ENCODE results near the gene SRRM4. TPM values are rescaled to one million over a fixed set of nuclear protein-coding genes. Genes with fewer than 3 reads are reported as not detected.
A peak's percentile ranks its signal among the peaks of the same experiment; 100 is the strongest.

The SRRM4 gene
- total RNA-seq, 4 donors from 2014 or later = 0.04 to 0.05 TPM; not detected in 2

DNA sequence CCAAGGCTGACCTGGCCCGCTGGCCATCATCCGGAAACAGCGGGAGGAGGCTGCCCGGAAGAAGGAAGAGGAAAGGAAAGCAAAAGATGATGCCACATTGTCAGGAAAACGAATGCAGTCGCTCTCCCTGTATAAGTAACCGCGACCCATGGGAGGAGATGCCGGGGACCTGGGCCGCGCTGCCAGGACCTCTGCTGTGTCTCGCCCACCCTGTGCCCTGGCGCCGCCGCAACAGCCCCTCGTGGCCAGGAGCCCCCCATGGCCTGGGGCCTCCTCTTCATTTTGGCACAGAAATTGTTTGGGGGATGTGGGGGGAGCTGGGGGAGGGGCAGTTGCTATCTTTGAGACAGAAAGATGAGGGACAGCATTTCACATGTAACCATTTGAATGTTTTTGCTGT lies 213.9 kb downstream of the SRRM4 start:
- H3K27me3 ChIP-seq = no peaks in the 10 kb centered on the region
- TF ChIP-seq, protein P1, sequence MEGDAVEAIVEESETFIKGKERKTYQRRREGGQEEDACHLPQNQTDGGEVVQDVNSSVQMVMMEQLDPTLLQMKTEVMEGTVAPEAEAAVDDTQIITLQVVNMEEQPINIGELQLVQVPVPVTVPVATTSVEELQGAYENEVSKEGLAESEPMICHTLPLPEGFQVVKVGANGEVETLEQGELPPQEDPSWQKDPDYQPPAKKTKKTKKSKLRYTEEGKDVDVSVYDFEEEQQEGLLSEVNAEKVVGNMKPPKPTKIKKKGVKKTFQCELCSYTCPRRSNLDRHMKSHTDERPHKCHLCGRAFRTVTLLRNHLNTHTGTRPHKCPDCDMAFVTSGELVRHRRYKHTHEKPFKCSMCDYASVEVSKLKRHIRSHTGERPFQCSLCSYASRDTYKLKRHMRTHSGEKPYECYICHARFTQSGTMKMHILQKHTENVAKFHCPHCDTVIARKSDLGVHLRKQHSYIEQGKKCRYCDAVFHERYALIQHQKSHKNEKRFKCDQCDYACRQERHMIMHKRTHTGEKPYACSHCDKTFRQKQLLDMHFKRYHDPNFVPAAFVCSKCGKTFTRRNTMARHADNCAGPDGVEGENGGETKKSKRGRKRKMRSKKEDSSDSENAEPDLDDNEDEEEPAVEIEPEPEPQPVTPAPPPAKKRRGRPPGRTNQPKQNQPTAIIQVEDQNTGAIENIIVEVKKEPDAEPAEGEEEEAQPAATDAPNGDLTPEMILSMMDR (IDR thresholded peaks at IDR 0.05 in 4 of 5, conservative IDR thresholded peaks at IDR 0.05 in 1 of 5) = no peak
- no peak for TF ChIP-seq POLR2A (IDR thresholded peaks at IDR 0.05)
- H3K36me3 ChIP-seq = peaks cover 2 to 57% of the 10 kb centered on the region in 2 donors
- no peak for DNase-seq
- in situ Hi-C loops (cut with MboI; ENCODE audit: low sequenced_read_pairs in 4 of 4) (no loop called here), intact Hi-C loops (cut with DNase I; ENCODE audit: low total_unique reads) (no loop called here)
- H3K4me1 ChIP-seq = no peaks in the 10 kb centered on the region
- peak overlapping the region in 3 of 4 donors; percentile 25 to 72 (median 65) for H3K27ac ChIP-seq
- ATAC-seq = no peak
- H3K4me3 ChIP-seq = no peak overlapping the region
- H3K9me3 ChIP-seq = no peaks in the 10 kb centered on the region

DNA sequence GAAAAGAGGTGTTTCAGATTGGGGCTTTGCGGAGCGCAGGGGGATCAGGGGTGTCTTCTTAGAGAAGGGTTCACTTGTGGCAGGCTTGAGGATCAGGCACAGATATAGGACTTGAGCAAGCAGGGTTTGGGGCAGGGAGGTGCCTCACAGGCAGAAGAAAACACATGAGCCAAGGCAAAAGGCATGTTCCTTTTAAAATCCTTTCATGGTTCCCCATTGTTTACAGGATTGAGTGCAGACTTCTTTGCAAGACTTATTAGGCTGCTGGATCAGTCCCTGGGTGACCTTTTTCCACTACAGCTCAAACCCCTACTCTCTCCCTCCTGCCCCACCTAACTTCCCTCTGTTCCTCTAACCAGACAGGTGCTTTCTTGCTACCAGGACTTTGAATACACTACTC lies 217.1 kb downstream of the SRRM4 start:
- H3K27ac ChIP-seq = peak overlapping the region; percentile 39 to 72 (median 66)
- no peak overlapping the region for H3K4me3 ChIP-seq
- H3K27me3 ChIP-seq = no peaks in the 10 kb centered on the region
- in situ Hi-C loops (cut with MboI; ENCODE audit: low sequenced_read_pairs in 4 of 4) = no loop called here
- DNase-seq (no peak), ATAC-seq (peak in 1 of 2 donors; percentile 13)
- peaks cover under 1 to 2% of the 10 kb centered on the region in 2 donors for H3K4me1 ChIP-seq
- TF ChIP-seq, protein P1 (IDR thresholded peaks at IDR 0.05 in 4 of 5, conservative IDR thresholded peaks at IDR 0.05 in 1 of 5) = no peak
- no peak for TF ChIP-seq POLR2A (IDR thresholded peaks at IDR 0.05)
- H3K36me3 ChIP-seq = peaks cover 2 to 26% of the 10 kb centered on the region in 2 donors
- intact Hi-C loops (cut with DNase I; ENCODE audit: low total_unique reads) = no loop called here
- H3K9me3 ChIP-seq = no peaks in the 10 kb centered on the region

DNA sequence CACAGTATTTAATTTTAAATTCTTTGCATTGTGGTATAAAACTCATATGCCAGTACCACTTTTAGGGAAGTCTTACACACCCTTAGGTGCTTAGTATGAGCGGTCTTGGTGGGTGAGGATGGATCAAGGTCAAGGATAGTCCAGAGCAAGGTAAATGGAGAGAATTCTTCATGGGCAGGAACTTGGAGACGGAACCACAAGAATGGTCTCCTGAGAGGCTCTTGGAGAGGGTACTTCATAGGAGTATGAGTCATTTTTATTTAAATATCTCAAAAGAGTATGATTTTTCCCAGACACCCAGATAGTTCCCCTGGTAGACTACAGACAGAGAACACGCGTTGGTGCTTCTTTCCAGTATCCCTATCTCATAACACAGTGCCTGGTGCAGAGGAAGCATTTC lies 219.3 kb downstream of the SRRM4 start:
- H3K36me3 ChIP-seq = peaks cover 0 to 4% of the 10 kb centered on the region in 2 donors
- H3K27ac ChIP-seq = no peak overlapping the region
- no peaks in the 10 kb centered on the region for H3K27me3 ChIP-seq
- in situ Hi-C loops (cut with MboI; ENCODE audit: low sequenced_read_pairs in 4 of 4) (no loop called here), intact Hi-C loops (cut with DNase I; ENCODE audit: low total_unique reads) (no loop called here)
- H3K4me1 ChIP-seq = peaks cover 19 to 20% of the 10 kb centered on the region in 2 donors
- no peak overlapping the region for H3K4me3 ChIP-seq
- ATAC-seq (no peak), DNase-seq (no peak)
- H3K9me3 ChIP-seq = no peaks in the 10 kb centered on the region
- no peak for TF ChIP-seq POLR2A (IDR thresholded peaks at IDR 0.05)
- TF ChIP-seq, protein P1 (IDR thresholded peaks at IDR 0.05 in 4 of 5, conservative IDR thresholded peaks at IDR 0.05 in 1 of 5) = no peak

DNA sequence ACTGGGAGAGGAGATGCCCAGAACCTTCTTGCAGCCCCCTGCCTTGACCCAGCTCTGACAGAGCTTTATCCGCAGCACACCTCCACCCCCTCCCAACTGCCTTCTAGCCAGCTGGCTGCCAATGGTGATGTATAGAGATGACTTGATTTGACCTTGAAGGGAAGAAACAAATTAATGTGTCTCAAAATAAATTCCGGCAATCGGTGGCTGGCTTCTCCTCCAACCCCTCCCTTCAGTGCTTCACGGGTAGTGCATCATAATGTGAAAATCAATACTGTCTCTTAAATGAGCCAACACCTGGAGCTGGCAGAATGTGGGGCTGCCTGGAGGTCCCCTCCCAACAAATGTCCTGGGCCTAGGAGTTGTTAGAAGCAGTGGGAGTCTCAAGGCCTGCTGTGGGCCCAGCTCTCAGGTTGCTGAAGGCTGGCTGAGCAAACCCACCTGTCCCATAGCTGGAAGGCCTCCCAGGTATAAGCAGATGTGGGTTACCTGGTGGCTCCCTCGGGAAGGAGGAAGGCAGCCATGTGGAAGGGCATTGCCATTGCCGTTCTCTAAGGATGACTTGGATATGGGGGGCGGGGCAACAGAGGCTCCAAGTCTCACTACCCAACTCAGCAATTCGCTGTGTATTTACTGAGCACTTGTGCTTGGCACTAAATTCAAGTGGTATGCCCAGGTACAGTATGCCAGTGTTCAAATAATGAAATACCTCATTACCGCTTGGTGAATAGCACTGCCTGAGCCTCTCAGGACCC lies 220.6 kb downstream of the SRRM4 start:
- Histone ChIP-seq H3K36me3 (no peaks in the 10 kb centered on the region), H3K9me3 (no peaks in the 10 kb centered on the region), H3K27ac (no peak overlapping the region), H3K4me1 (peaks cover 19 to 20% of the 10 kb centered on the region in 2 donors), H3K27me3 (no peaks in the 10 kb centered on the region), H3K4me3 (no peak overlapping the region)
- intact Hi-C loops (cut with DNase I; ENCODE audit: low total_unique reads) (no loop called here), in situ Hi-C loops (cut with MboI; ENCODE audit: low sequenced_read_pairs in 4 of 4) (no loop called here)
- TF ChIP-seq POLR2A (IDR thresholded peaks at IDR 0.05) = no peak
- TF ChIP-seq, protein P1 (IDR thresholded peaks at IDR 0.05 in 4 of 5, conservative IDR thresholded peaks at IDR 0.05 in 1 of 5) = no peak
- ATAC-seq = no peak
- DNase-seq = no peak
